ENCODE data around the gene STEAP1B. TPM values are rescaled to one million over a fixed set of nuclear protein-coding genes. Genes with fewer than 3 reads are reported as not detected.
"Not testable (repeated sequence)": the region's sequence is repeated elsewhere in the genome, so short reads cannot be mapped to it uniquely, and the experiment has no call there.

Gene STEAP1B
- total RNA-seq, 2 experiments from 2014 or later, result not detected

DNA sequence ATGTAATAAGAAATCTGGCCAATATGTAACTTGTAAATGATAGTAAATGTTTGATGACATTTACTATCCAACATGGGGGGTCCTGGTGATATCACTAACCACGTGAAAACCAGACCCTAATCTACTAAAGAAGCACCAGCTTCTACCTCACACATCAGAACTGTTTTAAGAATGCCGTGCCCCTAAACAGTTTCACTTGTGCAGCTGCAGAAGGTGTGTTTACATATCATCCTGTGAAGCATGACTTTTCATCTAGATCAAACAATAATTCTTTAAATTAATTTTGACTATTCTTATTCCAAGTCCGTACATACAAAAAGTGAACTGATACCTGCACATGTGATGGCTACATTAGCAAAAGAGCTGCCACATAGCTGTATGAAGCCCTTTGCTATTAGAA lies 61.0 kb downstream of the STEAP1B start:
- Mint-ChIP-seq H3K27me3 (no peaks in the 10 kb centered on the region), H3K4me1 (ENCODE audit: low read depth) (no peaks in the 10 kb centered on the region), H3K36me3 (ENCODE audit: low read depth) (no peaks in the 10 kb centered on the region), H3K27ac (no peak overlapping the region), H3K4me3 (no peak overlapping the region), H3K9me3 (no peaks in the 10 kb centered on the region)
- ATAC-seq (ENCODE audit: poor library complexity), result no peak
- no peak for DNase-seq
- Histone ChIP-seq H3K9me3 (ENCODE audit: control insufficient read depth in 1 of 2, insufficient read depth in 1 of 2, low read length in 2 of 2) (no peaks in the 10 kb centered on the region), H3K36me3 (ENCODE audit: insufficient read depth, low read length) (no peaks in the 10 kb centered on the region), H3K27me3 (ENCODE audit: control insufficient read depth in 1 of 2, insufficient read depth in 2 of 2, low read length in 2 of 2) (no peaks in the 10 kb centered on the region), H3K4me3 (ENCODE audit: low read length) (no peak overlapping the region), H3K4me1 (ENCODE audit: insufficient read depth, low read length) (no peaks in the 10 kb centered on the region), H3K27ac (ENCODE audit: low read depth in 1 of 2, low read length in 2 of 2) (no peak overlapping the region)
- ChIA-PET POLR2A (no interaction called here), CTCF (no interaction called here)
- TF ChIP-seq, protein P1, sequence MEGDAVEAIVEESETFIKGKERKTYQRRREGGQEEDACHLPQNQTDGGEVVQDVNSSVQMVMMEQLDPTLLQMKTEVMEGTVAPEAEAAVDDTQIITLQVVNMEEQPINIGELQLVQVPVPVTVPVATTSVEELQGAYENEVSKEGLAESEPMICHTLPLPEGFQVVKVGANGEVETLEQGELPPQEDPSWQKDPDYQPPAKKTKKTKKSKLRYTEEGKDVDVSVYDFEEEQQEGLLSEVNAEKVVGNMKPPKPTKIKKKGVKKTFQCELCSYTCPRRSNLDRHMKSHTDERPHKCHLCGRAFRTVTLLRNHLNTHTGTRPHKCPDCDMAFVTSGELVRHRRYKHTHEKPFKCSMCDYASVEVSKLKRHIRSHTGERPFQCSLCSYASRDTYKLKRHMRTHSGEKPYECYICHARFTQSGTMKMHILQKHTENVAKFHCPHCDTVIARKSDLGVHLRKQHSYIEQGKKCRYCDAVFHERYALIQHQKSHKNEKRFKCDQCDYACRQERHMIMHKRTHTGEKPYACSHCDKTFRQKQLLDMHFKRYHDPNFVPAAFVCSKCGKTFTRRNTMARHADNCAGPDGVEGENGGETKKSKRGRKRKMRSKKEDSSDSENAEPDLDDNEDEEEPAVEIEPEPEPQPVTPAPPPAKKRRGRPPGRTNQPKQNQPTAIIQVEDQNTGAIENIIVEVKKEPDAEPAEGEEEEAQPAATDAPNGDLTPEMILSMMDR (IDR thresholded peaks at IDR 0.05), result no peak
- intact Hi-C loops (cut with DNase I, micrococcal nuclease), result no loop called here

DNA sequence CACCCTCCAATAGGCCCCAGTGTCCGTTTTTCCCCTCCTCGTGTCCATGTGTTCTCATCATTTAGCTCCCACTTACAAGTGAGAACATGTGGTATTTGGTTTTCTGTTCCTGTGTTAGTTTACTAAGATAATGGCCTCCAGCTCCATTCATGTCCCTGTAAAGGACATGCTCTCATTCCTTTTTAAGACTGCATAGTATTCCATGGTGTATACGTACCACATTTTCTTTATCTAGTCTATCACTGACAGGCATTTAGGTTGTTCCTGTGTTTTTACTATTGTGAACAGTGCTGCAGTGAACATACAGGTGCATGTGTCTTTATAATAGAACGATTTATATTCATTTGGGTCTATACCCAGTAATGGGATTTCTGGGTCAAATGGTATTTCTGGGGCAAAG lies 63.4 kb downstream of the STEAP1B start:
- POLR2A ChIA-PET, result not testable (repeated sequence)

DNA sequence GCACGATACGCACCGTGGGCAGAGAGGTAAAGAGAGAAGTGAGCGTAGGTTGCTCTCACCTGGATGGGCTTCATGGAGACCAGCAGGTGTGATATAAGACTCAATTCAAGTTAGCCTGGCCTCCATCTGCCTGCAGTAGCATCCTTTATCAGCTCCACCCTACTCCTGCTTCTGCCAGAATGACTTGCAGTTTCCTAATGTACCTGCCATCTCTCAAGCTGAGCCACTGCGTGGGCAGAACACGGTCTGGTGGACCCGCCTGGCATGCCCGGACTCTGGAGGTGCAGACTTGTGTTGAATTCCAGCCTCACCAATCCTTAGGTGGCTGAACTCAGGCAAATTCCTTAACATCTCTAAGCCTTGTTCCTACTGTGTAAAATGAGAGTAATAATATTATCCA lies 64.3 kb downstream of the STEAP1B start:
- Mint-ChIP-seq H3K4me1 (ENCODE audit: low read depth) (no peaks in the 10 kb centered on the region), H3K9me3 (no peaks in the 10 kb centered on the region), H3K27me3 (no peaks in the 10 kb centered on the region), H3K4me3 (no peak overlapping the region), H3K36me3 (ENCODE audit: low read depth) (no peaks in the 10 kb centered on the region), H3K27ac (no peak overlapping the region)
- no peak overlapping the region for H3K4me3 ChIP-seq (ENCODE audit: low read length)
- H3K27ac ChIP-seq (ENCODE audit: low read depth in 1 of 2, low read length in 2 of 2), result no peak overlapping the region
- H3K4me1 ChIP-seq (ENCODE audit: insufficient read depth, low read length), result no peaks in the 10 kb centered on the region
- no peaks in the 10 kb centered on the region for H3K9me3 ChIP-seq (ENCODE audit: control insufficient read depth in 1 of 2, insufficient read depth in 1 of 2, low read length in 2 of 2)
- intact Hi-C loops (cut with DNase I, micrococcal nuclease), result no loop called here
- CTCF ChIA-PET, result no interaction called here
- H3K36me3 ChIP-seq (ENCODE audit: insufficient read depth, low read length), result no peaks in the 10 kb centered on the region
- POLR2A ChIA-PET, result no interaction called here
- TF ChIP-seq, protein P1 (IDR thresholded peaks at IDR 0.05), result no peak
- no peak for ATAC-seq (ENCODE audit: poor library complexity)
- no peaks in the 10 kb centered on the region for H3K27me3 ChIP-seq (ENCODE audit: control insufficient read depth in 1 of 2, insufficient read depth in 2 of 2, low read length in 2 of 2)
- DNase-seq, result no peak

More for the DNA sequence above, 63.4 kb downstream of the STEAP1B start:
- H3K27me3 ChIP-seq (ENCODE audit: control insufficient read depth in 1 of 2, insufficient read depth in 2 of 2, low read length in 2 of 2); H3K27ac Mint-ChIP-seq; intact Hi-C loops (cut with DNase I, micrococcal nuclease); H3K4me3 ChIP-seq (ENCODE audit: low read length); H3K9me3 Mint-ChIP-seq; H3K36me3 ChIP-seq (ENCODE audit: insufficient read depth, low read length); H3K4me3 Mint-ChIP-seq; H3K27me3 Mint-ChIP-seq; H3K9me3 ChIP-seq (ENCODE audit: control insufficient read depth in 1 of 2, insufficient read depth in 1 of 2, low read length in 2 of 2); H3K4me1 Mint-ChIP-seq (ENCODE audit: low read depth); ATAC-seq (ENCODE audit: poor library complexity); H3K27ac ChIP-seq (ENCODE audit: low read depth in 1 of 2, low read length in 2 of 2); H3K36me3 Mint-ChIP-seq (ENCODE audit: low read depth); CTCF ChIA-PET; H3K4me1 ChIP-seq (ENCODE audit: insufficient read depth, low read length); DNase-seq: not testable (repeated sequence)

DNA sequence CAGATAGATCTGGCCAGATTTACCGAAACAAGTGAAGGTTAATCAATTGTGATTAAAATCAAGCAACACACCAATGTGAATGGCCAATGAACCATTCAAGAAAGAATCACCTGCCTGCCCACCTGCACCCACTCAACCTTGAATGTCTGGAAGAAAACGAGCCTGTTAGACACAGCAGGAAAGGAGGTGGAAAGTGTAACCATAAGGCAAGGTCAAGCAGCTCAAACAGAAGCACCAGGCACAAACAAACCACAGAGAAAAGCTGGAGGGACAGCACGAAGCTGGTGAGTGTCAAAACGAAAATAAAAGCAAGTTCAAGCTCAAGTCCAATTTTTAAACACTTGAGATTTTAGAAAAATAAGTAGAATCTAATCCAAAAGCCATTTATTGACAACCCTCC lies 64.9 kb downstream of the STEAP1B start:
- Mint-ChIP-seq H3K27me3 (no peaks in the 10 kb centered on the region), H3K36me3 (ENCODE audit: low read depth) (no peaks in the 10 kb centered on the region), H3K9me3 (no peaks in the 10 kb centered on the region), H3K4me1 (ENCODE audit: low read depth) (no peaks in the 10 kb centered on the region), H3K4me3 (no peak overlapping the region), H3K27ac (no peak overlapping the region)
- ChIA-PET POLR2A (no interaction called here), CTCF (no interaction called here)
- no peak for ATAC-seq (ENCODE audit: poor library complexity)
- no peaks in the 10 kb centered on the region for H3K27me3 ChIP-seq (ENCODE audit: control insufficient read depth in 1 of 2, insufficient read depth in 2 of 2, low read length in 2 of 2)
- H3K4me3 ChIP-seq (ENCODE audit: low read length), result no peak overlapping the region
- H3K27ac ChIP-seq (ENCODE audit: low read depth in 1 of 2, low read length in 2 of 2), result no peak overlapping the region
- intact Hi-C loops (cut with DNase I, micrococcal nuclease), result no loop called here
- no peaks in the 10 kb centered on the region for H3K9me3 ChIP-seq (ENCODE audit: control insufficient read depth in 1 of 2, insufficient read depth in 1 of 2, low read length in 2 of 2)
- H3K36me3 ChIP-seq (ENCODE audit: insufficient read depth, low read length), result no peaks in the 10 kb centered on the region
- TF ChIP-seq, protein P1 (IDR thresholded peaks at IDR 0.05), result no peak
- DNase-seq, result no peak
- H3K4me1 ChIP-seq (ENCODE audit: insufficient read depth, low read length), result no peaks in the 10 kb centered on the region

Measured in CD4-positive, alpha-beta T cell (primary cell).